ENCODE data around the gene TMEM178A.
"Not testable (repeated sequence)": the region's sequence is repeated elsewhere in the genome, so short reads cannot be mapped to it uniquely, and the experiment has no call there.

The TMEM178A gene

DNA sequence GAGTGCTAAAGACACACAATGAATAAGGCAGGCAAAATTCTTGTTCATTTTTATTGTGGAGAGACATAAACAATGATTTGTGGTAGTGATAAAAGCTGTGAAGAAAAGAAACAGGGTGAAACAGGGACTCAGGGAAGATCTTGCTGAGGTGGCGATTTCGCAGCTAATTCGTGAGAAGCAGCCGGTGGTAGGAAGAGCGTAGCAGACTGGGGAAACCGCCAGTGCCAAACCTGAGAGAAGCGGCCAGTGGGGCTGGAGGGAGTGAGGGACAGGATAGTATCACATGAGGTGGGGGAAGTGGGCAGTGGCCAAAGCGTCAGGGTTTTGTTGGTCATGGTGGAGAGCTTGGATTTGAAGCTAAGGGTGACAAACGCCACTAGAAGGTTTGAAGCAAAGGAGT, 42.3 kb downstream of the TMEM178A start:
- no peak for DNase-seq (ENCODE audit: extremely low read depth in 1 of 2, low read depth in 1 of 2)

DNA sequence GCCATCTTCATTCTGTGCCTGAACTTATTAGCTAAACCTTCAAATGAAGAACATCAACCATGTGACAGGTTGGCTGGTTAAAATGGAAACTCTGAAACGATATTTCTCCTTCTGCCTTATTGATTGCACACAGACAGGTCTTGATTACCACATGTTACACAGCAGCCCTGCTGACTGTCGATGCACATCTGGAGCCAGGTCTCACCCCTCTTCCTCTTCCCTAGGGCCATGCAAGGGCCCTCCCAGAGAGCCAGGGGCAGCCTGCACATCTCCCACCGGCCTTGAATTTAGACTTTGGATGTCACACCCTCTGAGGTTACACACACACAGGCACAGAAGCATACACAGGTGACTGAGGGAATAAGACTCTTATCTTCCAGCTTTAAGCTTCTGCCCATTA, 45.1 kb downstream of the TMEM178A start:
- DNase-seq (ENCODE audit: extremely low read depth in 1 of 2, low read depth in 1 of 2): no peak

DNA sequence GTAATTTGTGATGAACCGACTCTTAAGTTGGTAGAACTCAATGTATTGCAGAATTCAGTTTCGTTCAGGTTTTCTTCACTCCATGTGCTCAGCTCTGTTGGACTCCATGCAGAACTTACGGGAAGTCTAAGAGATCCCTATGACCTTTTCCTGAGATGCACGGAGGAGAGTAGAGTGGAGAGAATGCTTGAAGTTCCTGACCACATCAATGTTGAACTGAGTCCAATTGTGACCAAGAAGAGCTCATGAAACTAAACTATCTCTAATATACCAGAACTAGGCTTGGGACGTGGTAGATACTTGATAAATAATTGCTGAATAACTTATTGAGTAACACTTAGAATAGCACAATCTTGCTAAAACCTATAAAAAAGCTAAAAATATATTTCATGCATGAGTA, 47.2 kb downstream of the TMEM178A start:
- DNase-seq (ENCODE audit: extremely low read depth in 1 of 2, low read depth in 1 of 2): no peak

DNA sequence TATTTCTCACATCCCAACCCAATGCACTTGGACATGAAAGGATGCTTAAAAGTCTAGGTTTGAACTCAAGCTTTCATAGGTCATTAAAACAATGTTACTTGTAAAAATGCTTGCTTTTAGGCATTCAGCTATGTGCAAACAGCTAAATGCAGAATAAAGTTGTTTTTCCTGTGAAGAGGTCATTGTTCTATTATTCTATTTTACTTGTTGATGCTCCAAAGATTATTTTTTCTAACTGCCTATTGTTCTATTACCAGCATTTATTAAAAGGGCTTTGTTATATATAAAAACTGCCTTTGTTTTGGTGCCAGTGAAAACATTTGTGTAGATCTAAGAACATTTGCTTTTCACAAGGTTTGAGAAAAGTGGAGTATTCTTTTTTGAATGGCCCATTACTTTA, 49.4 kb downstream of the TMEM178A start:
- DNase-seq (ENCODE audit: extremely low read depth in 1 of 2, low read depth in 1 of 2): no peak

DNA sequence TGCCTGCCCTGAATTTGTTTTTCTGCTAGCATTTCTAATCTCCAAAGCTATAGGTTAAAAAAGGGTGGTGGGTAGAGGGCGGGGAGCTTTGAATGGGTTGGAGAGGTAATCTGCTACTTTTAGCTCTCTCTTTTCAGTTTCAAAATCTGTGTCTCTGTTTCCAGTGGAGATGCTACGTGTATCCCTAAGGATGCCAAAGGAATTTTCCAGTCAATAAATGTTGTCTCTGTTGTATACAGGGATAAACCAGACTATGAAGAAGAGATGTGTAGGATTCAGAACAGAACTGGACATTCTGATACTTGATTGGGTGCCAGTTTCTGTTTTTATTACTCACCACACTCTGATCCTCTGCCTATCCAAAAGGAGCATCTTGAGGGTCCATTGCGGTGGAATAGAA, 50.1 kb downstream of the TMEM178A start:
- no peak for DNase-seq (ENCODE audit: extremely low read depth in 1 of 2, low read depth in 1 of 2)

DNA sequence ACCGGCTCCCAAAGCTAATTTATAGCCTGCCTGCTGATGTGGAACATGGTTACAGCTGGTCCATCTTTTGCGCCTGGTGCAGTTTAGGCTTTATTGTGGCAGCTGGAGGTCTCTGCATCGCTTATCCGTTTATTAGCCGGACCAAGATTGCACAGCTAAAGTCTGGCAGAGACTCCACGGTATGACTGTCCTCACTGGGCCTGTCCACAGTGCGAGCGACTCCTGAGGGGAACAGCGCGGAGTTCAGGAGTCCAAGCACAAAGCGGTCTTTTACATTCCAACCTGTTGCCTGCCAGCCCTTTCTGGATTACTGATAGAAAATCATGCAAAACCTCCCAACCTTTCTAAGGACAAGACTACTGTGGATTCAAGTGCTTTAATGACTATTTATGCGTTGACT, 51.4 kb downstream of the TMEM178A start:
- no peak for DNase-seq (ENCODE audit: extremely low read depth in 1 of 2, low read depth in 1 of 2)

DNA sequence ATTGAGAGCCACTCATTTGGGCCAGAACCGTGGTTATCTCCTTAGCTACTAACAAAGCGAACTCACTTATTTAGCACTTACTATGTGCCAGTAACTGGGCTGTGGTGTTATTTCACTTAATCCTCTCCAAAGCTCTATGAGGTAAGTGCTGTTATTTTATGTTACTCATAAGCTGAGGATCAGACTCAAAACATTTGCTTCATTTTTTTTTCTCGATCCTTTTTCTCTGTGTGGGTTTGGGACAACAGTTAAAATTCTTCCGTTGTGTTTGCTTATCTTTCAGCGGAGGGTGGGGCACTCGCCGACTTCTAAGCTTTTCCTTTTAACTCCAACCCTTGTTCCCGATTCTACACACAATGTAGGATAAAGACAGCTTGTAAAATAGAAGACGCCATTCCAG, 52.8 kb downstream of the TMEM178A start:
- DNase-seq (ENCODE audit: extremely low read depth in 1 of 2, low read depth in 1 of 2): no peak

DNA sequence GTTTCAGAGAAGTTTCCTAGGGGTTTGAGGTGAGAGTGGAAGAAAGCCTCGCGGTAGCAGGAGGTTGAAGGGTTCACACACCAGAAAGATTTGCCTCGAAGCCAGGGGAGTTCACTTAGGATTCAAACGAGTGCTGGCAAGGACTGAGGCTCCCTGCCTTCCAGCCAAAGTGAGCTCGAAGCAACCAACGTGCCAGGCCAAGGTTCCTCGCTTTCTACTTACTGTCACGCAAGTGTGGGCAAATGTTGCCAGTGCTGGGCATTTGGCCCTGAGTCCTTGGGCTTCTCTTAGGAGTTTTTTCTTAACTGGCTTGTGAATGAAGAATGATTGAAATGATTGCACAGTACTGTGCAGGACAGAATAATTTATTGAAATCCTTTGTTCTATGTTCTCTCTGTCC, 53.6 kb downstream of the TMEM178A start:
- no peak for DNase-seq (ENCODE audit: extremely low read depth in 1 of 2, low read depth in 1 of 2)

DNA sequence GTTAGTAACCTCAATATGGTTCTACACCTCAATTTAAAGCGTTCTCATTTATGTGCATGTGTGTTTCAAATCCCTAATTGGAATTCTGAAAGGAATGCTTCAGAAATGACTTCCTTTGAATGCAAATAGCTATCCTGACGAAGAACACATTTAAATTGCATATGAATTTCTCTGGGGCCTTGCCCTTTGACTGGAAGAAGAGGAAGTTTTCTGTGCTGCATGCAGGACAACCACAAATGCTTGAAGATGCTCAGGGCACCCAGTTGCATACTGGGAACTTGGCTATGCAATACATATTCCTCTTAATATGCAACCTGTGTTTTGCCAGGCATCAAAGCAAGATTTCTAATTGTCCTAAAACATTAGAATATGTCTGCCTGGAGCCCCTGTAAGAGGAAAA, 55.3 kb downstream of the TMEM178A start:
- DNase-seq (ENCODE audit: extremely low read depth in 1 of 2, low read depth in 1 of 2): no peak

DNA sequence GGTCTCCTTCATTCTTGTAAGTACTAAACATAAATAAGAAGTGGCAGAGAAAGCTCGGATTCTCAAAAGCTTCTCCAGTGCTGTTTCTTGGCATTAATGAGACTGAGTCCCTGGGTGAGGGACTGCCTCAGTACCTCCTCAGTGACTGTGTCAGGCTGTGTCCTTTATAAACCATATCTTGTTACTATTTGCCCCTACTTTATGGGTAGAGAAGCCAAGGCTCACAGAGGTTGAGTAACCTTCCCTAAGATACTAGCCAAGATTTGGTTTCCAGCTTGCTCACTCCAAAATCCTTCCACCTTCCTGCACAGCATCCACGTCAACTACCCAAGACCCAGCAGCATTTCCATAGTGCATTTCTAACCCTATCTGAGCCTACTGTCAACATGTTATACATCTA, 57.8 kb downstream of the TMEM178A start:
- no peak for DNase-seq (ENCODE audit: extremely low read depth in 1 of 2, low read depth in 1 of 2)

DNA sequence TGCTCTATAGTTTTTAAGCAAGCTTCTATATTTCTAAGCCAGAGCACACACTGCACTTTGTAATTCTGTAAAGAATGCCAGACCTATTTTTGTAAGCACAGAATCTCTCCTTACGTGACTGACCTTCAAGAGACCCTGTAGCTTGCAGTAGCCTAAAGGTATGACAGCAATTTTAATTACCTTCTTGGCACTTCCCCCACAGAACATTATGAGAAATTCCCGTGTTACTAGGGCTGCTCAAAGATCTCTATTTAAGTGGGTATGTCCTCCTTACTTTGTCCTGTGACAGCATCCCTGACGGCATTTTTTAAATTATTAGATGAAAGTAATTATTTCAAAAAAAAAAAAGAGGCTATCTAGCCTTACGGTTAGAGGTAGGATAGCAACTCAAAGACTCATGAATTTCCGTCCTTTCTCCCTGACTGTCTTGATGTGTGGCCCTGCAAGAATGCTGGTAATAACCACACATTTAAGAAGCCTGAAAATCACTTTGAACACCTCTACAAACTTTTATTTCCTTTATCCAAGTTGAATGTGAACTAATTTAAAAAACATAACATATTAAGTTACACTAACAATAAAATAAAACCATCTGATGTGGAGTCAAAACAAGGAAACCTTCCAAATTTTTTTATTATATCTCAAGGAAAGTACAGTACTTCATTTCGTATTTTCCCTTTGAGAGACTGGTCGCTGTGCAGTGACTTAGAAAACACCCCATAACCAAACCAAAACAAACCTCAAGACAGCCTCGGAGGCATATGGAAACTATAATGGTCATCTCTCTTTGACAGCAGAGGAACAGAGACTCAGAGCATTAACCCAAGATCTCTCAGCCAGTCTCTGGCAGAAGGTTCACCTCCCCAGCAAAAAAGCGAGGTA, 58.5 kb downstream of the TMEM178A start:
- DNase-seq (ENCODE audit: extremely low read depth in 1 of 2, low read depth in 1 of 2): no peak

DNA sequence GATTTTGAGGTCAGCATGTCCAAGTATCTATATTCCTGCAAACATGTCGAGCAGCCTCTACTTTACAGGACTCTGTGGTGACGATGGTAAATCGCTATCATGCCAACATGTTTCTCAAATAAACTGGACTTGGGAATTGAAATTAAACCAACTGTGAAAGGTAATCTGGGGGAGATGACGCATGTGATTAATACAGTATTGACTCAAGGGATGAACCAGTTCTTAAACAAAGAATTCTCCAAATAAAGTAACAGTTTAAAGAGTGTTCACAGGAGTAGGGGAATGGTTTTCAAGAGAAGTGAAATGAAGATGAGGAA, 59.1 kb downstream of the TMEM178A start:
- DNase-seq (ENCODE audit: extremely low read depth in 1 of 2, low read depth in 1 of 2): no peak

DNA sequence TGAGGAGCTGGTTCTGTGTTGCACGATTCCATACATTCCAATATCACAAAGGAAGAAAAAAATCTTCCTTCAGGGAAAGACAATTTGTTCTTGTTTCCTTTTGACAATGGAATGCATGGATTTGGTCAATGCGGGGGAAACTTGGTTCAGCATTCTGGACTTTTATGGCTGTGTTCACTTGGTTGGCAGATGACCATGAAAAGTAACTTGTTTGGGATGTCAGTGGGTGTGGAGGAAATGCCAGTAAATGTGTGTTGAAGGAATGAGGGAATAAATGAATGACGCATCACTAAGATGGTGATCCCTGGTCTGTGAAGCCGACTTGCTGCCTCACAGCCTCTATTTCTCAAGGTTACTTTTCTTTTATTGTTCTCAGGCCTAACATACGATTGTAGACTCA, 59.7 kb downstream of the TMEM178A start:
- no peak for DNase-seq (ENCODE audit: extremely low read depth in 1 of 2, low read depth in 1 of 2)

DNA sequence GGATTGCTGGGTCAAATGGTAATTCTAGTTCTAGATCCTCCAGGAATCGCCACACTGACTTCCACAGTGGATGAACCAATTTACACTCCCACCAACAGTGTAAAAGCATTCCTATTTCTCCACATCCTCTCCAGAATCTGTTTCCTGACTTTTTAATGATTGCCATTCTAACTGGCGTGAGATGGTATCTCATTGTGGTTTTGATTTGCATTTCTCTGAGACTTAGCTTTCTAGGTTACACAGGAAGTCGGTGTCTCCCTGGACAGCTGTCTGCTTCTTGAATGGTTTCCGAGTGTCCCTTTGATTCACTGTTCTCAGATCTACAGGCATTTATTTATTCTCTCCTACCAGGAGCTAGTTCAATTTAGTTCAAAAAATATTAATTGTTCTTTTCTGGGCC, 62.4 kb downstream of the TMEM178A start:
- DNase-seq (ENCODE audit: extremely low read depth in 1 of 2, low read depth in 1 of 2): not testable (repeated sequence)

DNA sequence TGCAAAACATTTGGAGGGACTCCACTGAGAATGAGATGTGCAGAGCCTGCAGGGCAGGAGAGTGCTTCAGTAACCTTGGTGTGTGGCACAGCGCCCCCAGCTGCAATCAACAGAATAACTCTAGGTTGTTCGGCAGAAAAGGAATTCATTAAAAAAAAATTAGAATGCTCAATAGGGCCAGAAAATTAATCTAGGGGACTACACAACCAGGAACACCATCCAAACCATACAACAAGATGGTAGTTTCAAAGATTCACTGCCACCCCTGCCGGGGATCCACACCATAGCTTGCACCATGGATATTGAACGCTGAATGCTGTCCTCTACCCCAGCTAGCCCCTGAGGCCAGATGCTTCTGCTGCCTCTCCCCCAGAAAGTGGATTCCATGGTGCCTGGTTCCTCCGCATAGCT, 63.2 kb downstream of the TMEM178A start:
- peak in 1 of 2 donors; percentile 9 for DNase-seq (ENCODE audit: extremely low read depth in 1 of 2, low read depth in 1 of 2)

DNA sequence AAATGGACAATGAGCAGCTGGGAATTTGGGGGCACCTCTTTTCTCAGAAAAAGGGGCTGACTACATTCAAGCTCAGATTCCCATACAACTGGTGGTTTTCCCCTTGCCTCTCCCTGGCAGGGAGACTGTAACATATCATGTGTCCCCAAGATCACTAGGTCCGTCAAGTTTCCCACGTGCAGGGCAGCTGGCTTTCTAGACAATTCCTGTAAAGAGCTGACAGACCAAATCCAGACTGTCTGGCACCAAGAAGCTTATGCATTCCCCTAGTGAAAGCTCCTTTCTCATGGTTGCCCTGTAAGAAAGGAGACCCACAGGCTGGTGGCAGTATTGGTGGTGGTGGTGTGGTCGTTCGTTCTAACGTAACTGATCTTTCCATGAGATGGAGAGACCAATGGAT, 64.6 kb downstream of the TMEM178A start:
- DNase-seq (ENCODE audit: extremely low read depth in 1 of 2, low read depth in 1 of 2): no peak

DNA sequence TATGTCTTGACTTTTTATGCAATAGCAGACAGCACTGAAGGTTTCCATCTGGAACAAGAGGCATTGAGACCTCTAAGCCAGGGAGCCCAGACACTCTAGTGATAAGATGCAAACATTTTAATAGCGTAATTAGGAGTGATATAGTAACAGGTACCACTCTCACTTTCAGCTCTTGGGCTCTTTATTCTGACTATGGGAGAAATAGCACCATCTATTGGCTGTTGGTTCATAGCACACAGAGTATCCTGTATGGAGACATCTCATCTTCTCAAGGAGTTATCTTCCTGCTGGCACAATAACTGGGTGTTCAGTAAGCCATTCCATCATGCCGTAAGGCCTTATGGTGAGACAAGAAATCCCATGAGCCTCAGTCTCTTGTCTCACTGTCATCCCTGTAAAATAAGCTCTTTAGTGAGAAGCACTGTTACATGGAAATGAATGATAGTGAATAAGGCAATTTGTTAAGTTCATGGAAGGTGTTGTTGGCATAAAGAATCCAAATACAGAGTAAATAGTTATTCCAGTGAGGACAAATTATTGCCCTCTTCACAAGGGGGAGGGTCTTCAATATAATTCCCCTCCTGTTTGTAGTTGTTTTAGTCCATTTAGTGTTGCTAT, 65.1 kb downstream of the TMEM178A start:
- DNase-seq (ENCODE audit: extremely low read depth in 1 of 2, low read depth in 1 of 2): no peak

DNA sequence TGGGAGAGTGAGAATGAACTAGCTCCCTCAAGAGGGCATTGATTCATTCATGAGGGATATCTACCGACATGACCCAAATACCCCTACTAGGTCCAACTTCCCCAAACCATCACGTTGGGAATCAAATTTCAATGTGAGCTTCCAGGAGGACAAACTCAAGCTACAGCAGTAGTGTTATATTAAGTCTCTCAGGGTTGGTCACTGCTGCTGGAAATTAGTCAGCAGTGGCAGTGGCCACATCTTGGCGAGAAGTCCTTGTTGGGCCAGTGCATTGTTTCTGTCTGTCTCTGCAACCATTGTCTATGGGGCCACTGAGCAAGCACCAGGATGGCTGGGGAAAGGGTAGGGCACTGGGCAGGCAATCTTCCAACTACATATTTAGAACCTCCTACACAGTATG, 65.8 kb downstream of the TMEM178A start:
- no peak for DNase-seq (ENCODE audit: extremely low read depth in 1 of 2, low read depth in 1 of 2)

DNA sequence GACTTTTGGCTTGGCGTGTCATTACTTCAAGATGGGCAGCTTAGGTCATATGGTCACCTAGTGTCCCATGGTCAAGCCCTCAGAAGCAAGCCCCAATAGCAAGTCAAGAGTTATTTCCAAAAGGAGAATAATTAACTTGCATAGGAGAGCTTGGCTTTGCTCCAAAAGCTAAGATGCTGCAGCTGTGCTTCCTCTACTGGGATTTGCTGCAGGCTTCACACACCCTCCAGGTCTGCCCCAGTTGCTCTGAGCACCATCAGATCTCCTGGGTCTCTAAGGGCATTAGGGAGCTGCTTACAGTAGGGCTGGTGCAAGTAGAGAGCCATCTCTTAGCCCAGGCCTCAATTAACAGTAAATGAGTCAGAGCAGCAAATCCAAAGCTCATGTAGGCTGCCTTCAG, 66.8 kb downstream of the TMEM178A start:
- no peak for DNase-seq (ENCODE audit: extremely low read depth in 1 of 2, low read depth in 1 of 2)

DNA sequence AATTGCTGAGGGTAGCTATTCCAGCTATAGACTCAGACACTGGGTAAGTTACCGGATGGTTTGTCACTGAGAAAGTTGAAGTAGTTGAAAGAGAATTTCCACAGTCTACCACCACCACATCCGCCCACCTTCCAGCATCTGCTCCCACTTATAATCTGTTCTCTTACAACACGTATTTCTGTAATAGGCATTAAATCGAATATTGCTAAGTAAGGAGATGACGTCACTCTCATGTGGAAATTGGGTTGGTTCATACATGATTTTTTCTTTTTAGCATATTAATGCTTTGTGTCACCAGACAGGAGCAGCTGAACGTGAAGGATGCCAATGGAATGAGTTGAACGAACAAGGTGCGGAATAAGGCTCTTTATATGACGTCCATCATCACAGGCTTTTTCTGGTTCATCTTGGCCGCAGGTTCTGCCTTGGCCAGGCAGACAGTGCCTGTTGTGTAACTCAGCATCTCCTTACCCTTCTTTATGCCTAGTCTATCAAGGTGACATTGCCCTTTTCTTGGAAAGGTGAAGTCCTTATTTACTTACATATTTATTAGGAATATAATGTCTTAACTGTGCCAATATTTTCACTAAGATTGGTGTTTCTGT, 67.5 kb downstream of the TMEM178A start:
- DNase-seq (ENCODE audit: extremely low read depth in 1 of 2, low read depth in 1 of 2): no peak

DNA sequence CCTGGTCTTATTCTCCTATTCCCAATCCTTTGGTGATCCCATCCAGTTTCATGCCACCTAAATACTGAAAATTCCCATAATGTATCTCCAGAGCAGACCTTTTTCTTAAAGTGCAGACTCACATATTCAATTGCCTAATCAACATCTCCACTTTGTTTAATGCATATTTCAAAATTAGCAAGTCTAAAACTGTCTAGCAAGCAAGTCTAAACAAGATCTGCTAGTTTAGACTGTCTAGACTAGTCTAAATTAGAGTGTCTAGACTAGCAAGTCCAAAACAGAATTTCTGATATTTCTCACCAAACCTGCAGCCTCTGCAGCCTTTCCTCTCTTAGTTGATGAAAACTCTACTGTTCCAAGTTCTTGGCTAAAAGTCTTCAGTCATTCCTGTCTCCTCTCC, 68.7 kb downstream of the TMEM178A start:
- DNase-seq (ENCODE audit: extremely low read depth in 1 of 2, low read depth in 1 of 2): no peak

DNA sequence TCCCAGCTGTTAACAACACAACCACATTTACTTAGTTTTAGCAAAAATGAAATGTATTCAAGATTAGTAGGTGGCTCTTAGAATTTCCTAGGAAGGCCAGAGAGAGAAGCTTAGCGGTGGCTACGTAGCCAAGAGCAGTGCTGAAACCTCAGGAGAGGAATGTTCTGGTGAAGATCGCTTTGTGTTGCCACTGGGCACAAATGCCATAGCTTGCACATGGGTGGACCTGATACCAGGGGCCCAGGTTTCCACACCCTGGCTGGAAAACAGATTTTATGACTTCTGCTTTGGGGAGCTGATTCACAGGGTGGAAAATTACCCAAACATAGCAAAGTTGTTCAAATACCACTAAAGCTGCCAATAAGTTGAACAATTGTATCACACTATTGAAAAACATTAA, 69.9 kb downstream of the TMEM178A start:
- DNase-seq (ENCODE audit: extremely low read depth in 1 of 2, low read depth in 1 of 2): no peak
